OCI-M2 (cell line): Measurements from ENCODE around the gene TAOK1.

Experiments used
- DNase-seq: peaks from one replicate; lab custom pipeline; 2025; ENCODE audit not compliant: unreplicated experiment; lab: John Stamatoyannopoulos, UW

Gene TAOK1

DNA sequence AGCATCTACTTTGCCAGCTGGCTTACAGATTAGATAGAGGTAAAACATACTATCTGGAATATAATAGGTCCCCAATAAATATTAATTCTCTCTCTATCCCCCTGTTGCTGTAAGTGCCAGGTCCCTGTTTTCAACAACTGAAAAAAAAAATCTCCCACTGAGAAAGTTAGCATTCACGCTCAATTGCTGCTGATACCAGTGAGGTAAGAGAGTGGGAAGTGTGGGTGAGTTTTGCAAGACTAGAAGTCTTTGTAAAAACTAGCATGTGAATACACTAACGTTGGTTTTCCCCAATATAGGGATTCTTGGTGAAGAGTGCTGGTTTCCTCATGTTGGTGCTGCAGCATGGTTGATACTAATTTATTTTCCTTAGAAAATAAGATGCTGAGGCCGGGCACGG lies 11.7 kb upstream of the TAOK1 start:
- DNase-seq, result no peak

- no peak for DNase-seq
Measured at GRCh38 chr17:29379084-29379991, 10.8 kb upstream of the TAOK1 start.

GRCh38 chr17:29383686-29384085 lies 6.5 kb upstream of the TAOK1 start:
- DNase-seq, result no peak

- no peak for DNase-seq
Measured at GRCh38 chr17:29384901-29385300, 5.3 kb upstream of the TAOK1 start.

DNA sequence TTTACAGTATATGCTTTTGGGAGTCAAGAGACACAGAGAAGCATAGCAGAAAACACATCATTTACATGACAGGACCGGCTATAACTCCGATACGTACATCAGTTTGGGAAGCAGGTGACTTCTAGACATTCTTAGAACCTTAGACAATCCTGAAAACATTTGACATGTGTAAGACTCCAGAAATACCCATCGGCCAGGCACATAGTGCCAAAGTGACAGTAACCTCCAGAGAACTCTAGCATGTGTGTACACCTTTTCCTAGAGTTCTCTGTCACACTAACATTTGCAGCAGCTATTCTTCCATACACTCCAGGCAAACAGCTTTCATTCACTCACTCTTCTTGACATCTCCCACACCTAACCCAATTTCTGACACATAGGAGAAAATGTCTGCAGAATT lies 3.4 kb upstream of the TAOK1 start:
- no peak for DNase-seq

- DNase-seq, result no peak
Measured at GRCh38 chr17:29388937-29389336, 1.2 kb upstream of the TAOK1 start.

DNA sequence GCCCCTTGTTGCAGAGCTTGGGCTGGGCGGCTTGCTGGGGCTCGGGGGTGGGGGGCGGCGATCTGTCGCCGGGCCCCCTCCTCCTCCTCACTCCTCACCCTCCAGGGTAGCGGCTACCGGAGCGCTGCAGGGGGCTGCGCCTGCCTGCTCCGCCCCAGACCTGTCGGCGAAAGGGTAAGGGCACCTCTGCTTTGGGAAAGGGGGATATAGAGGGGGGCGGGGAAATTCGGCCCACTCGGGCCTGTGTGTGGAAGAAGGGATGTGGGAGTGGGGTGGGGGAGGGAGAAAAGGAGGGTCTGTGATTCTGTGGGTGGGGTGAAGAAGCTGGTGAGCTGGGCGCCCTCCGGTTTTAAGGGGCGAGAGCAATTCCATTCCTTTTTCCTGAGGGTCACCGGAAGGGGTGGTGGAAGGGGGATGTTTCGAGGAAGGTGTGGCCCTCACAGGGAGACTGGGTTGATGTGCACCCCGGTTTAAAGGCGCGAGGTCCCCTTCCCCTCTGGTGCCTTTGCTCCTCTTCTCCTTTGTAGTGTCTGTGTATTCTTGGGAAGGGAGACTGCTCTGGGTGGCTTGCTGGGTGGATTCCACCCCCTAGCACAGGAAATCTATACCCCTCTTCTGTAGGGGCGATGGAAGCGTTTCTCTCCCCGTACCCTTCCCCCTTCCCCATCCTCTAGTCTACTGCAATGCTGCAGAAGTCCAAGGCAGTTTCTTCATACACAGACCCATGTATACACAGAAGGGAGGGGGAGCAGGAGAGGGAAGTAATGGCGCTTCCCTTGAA lies 878 bp downstream of the TAOK1 start:
- no peak for DNase-seq

- no peak for DNase-seq
Measured at GRCh38 chr17:29393436-29393835, 3.3 kb downstream of the TAOK1 start.

GRCh38 chr17:29394761-29395160 lies 4.6 kb downstream of the TAOK1 start:
- no peak for DNase-seq

DNA sequence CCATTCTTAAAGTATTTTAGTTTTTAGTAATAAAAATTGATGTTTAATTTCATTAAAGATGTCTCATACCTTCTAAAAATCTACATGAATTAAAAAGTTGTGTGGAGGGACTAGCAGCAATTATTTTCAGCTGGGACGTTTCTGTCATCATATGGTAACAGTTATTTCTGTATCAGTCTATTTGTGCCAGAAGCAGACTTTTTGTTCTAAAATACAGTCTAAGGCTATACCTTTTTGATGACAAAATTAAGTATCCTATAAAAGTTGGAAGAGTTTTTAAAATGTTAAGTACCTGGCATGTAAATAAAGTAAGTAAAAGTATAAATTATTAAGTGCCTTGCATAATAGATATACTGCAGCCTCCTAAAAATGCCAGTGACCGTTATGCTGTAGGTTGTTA lies 5.9 kb downstream of the TAOK1 start:
- DNase-seq, result no peak

DNA sequence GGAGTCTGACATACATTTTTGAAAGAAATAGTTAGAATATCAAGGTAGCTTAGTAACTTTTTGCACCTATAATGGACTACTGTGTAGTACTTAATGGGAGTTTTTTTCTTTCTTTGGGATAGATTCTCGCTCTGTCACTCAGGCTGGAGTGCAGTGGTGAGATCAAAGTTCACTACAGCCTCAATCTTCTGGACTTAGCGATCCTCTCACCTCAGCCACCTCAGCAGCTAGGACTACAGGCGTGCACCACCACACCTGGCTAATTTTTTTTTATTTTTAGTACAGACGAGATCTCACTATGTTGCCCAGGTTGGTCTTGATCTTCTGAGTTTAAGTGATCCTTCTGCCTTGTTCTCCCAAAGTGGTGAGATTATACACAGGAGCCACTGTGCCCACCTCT lies 9.5 kb downstream of the TAOK1 start:
- no peak for DNase-seq

DNA sequence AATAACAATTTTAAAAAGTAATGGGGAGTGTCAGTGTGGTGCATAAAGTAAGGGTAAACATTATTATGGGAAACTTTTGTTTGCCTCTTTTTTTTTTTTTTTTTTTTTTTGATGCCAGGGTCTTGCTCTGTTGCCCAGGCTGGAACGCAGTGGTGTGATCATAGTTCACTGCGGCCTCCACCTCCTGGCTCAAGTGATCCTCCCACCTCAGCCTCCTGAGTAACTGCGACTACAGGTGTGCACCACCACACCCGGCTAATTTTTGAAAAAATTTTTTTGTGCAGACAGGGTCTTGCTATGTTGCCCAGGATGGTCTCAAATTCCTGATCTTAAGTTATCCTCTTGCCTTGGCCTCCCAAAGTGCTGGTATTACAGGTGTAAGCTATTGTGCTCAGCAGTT lies 10.7 kb downstream of the TAOK1 start:
- no peak for DNase-seq

- no peak for DNase-seq
Measured at GRCh38 chr17:29401258-29401657, 11.1 kb downstream of the TAOK1 start.

DNA sequence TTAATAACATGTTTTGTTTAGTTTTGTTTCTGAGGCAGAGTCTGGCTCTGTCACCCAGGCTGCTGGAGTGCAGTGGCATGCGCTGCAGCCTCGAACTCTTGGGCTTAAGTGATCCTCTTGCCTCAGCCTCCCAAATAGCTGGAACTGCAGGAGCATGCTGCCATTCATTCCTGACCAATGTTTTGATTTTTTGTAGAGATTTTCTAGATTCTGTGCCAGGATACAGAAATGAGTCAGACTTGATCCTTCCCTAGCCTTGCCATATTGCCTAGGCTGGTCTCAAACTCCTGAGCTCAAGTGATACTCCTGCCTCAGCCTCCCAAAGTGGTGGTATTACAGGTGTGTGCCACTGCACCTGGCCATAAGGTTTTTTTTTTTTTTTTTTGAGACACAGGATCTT lies 17.7 kb downstream of the TAOK1 start:
- DNase-seq, result no peak

DNA sequence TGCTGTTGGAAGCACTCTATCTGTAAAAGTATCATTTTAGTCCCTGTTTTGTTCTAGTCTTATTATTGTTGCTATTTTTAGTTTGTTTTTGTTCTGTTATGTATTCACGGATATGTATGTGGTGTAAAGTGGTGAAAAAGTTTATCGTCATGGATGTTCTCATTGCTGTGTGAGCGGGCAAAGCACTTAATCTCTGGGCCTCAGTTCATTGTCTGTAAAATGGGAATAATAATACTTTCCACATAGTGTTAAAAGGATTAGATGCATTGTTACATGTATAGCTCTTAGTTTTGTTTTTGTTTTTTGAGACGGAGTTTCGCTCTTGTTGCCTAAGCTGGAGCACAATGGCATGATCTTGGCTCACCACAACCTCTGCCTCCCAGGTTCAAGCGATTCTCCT lies 19.8 kb downstream of the TAOK1 start:
- DNase-seq, result no peak

- DNase-seq, result no peak
Measured at GRCh38 chr17:29412780-29413565, 22.8 kb downstream of the TAOK1 start.

GRCh38 chr17:29420128-29420527 lies 30.0 kb downstream of the TAOK1 start:
- no peak for DNase-seq

- DNase-seq, result no peak
Measured at GRCh38 chr17:29430275-29430674, 40.1 kb downstream of the TAOK1 start.

DNA sequence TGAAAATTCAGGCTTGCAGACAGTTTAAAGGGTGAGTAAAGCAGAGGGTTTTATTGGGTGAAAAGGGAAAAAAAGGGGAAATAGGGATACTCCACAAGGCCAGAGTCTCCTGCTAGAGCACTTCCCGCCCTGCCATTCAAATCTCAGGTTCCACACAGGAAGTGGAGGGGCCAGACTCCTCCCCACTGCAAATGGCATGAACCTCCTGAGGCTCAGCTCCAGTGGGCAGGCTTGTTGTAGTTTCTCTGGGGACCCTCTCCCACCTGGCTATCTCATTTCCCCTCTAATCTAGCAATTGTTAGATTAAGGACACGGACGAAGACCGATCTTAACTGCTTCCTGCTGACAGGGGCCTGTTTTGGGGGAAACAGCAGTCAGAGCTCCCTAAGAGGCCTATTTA lies 43.4 kb downstream of the TAOK1 start:
- no peak for DNase-seq

DNA sequence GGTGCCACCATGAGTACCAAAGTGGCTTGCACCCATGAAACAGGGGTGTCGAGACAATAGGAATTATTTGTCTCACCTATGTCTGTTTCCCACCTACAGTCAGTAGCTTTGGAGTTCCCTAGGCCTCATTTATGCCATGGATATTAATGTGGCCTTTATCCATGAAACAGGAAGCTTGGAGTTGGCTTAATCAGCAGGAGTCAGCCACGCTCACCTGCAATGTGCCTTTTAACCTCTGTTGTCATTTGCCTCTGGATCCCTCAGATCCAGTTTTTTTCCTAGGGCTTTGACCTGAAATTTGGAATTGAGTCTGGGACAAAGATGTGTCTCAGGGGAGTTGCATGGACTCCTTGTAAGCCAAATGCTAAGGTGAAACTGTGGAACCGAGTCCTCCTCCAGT lies 44.4 kb downstream of the TAOK1 start:
- DNase-seq, result no peak

DNA sequence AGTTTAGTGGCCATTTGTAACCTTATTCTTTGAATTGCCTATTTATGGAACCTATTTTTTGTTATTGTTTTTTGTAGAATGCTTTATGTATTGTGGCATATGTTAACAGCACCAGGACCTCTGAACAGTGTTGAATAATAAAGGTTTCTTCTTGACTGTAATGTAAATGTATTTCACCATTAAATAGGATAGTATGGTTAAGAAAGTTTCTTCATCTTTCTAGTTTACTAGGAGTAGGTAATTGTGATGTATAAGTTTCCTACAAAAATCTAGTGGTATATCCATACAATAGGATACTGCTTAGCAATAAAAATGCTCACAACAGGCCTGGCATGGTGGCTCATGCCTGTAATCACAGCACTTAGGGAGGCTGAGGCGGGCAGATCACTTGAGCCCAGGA lies 52.3 kb downstream of the TAOK1 start:
- DNase-seq, result no peak
